Spleen (tissue), 11 donors: ENCODE results near the gene MANEAL. TPM values are rescaled to one million over a fixed set of nuclear protein-coding genes. Genes with fewer than 3 reads are reported as not detected.
"Not testable (repeated sequence)": the region's sequence is repeated elsewhere in the genome, so short reads cannot be mapped to it uniquely, and the experiment has no call there.

Experiments
- DNase-seq: peaks from one replicate; pipeline ENCODE4 v3.0.0-alpha.2; 2020
- H3K27ac ChIP-seq, 8 donors: fragments of 200-600 bp; sonication (generic) in 7 of 8; 1 replicate in 4 of 8; 2 replicates in 4 of 8; pipeline versions ENCODE4 v1.5.0 to v1.8.0; 2016 to 2021; ENCODE audit warnings: inconsistent platforms in 4 of 8, mild to moderate bottlenecking in 4 of 8, moderate library complexity in 1 of 8
- H3K27me3 ChIP-seq, 7 donors: fragments of 200-600 bp; sonication (generic) in 6 of 7; replicated peaks in 1 of 7; 1 replicate in 4 of 7; 2 replicates in 3 of 7; pipeline versions ENCODE4 v1.5.0 to v1.8.0; 2016 to 2021; ENCODE audit warnings: inconsistent platforms in 3 of 7, mild to moderate bottlenecking in 1 of 7
- H3K36me3 ChIP-seq, 6 donors: fragments of 200-600 bp; sonication (generic) in 5 of 6; 1 replicate in 4 of 6; 2 replicates in 2 of 6; pipeline versions ENCODE4 v1.5.0 to v1.8.0; 2016 to 2021; ENCODE audit warnings: inconsistent platforms in 2 of 6
- H3K4me1 ChIP-seq, 6 donors: fragments of 200-600 bp; sonication (generic) in 5 of 6; 1 replicate in 3 of 6; 2 replicates in 3 of 6; pipeline versions ENCODE4 v1.5.0 to v1.8.0; 2016 to 2021; ENCODE audit warnings: inconsistent platforms in 3 of 6
- H3K4me3 ChIP-seq, 8 donors: fragments of 200-600 bp; sonication (generic) in 7 of 8; 1 replicate in 4 of 8; 2 replicates in 4 of 8; pipeline versions ENCODE4 v1.5.0 to v1.8.0; 2016 to 2021; ENCODE audit warnings: inconsistent platforms in 4 of 8, mild to moderate bottlenecking in 4 of 8, moderate library complexity in 2 of 8
- H3K9me3 ChIP-seq, 8 donors: fragments of 200-600 bp; sonication (generic) in 7 of 8; 1 replicate in 4 of 8; 2 replicates in 4 of 8; pipeline versions ENCODE4 v1.5.0 to v1.8.0; 2016 to 2021; ENCODE audit warnings: inconsistent platforms in 4 of 8
- CTCF ChIP-seq, 11 experiments: fragments of 200-600 bp in 7 of 11; fragments of 450-650 bp in 4 of 11; sonication (generic) in 4 of 11; IDR thresholded peaks in 8 of 11; conservative IDR thresholded peaks in 3 of 11; 1 replicate in 7 of 11; 2 replicates in 4 of 11; pipeline versions ENCODE4 v1.4.0 to v1.8.0; 2016 to 2021; ENCODE audit warnings: antibody characterized with exemption in 11 of 11, inconsistent platforms in 4 of 11, mild to moderate bottlenecking in 1 of 11
- POLR2A ChIP-seq, 3 donors: fragments of 450-650 bp; IDR thresholded peaks; one replicate each; pipeline ENCODE4 v1.5.1; 2017; ENCODE audit warnings: antibody characterized with exemption in 3 of 3, mild to moderate bottlenecking in 1 of 3
- POLR2AphosphoS5 ChIP-seq, 3 donors: sonication (generic); formaldehyde crosslinking; IDR thresholded peaks; one replicate each; pipeline ENCODE4 v1.5.1; 2017; ENCODE audit warnings: antibody characterized with exemption in 3 of 3
- WGBS, 5 donors: extraction: QIAGEN DNeasy Blood & Tissue Kit in 3 of 5; methylation state at CpG; one replicate each; pipeline versions ENCODE4 v1.1.5 to v1.1.7; 2013 to 2018; 5-methylcytosine and 5-hydroxymethylcytosine counted together
- intact Hi-C: fragments of 100-400 bp; cut with DNase I; formaldehyde crosslinking; loops from one replicate; pipeline ENCODE4 v1.15.0; 2023; ENCODE audit warnings: low total_unique reads
- polyA plus RNA-seq, 3 donors: library from polyadenylated mRNA; stranded (reverse); fragments of 200-250 nt; gene quantifications; one replicate each; pipeline ENCODE4 v1.2.1, GENCODE V29; 2013
- total RNA-seq, 7 donors: library from RNA; depleted of rRNA in 3 of 7; stranded (reverse); fragments of >200 nt in 3 of 7; fragmentation: NEBNext Ultra II Directional in 4 of 7; extraction: Animal tissue kit (Norgen Biotek cat#: 25700) in 4 of 7; gene quantifications; one replicate each; pipeline versions ENCODE4 v1.1.0 to v1.2.1, GENCODE V29; 2016 to 2021
- donor health status: healthy with polysubstance abuse.
- donor health status: DM: no; HTN: no; CAD: no; lungs with moderate emphysema.
- donor health status: DM: no; HTN: no; CAD: no.
- donor health status: Bipolar disorder and iron deficiency.
- donor health status: healthy.
- donor health status: DM: no; HTN: no; CAD: no.
- donor health status: DM: yes; HTN: yes; CAD: no.

The MANEAL gene
- total and polyA plus RNA-seq, 10 donors: 1.4 to 9.2 (median 2.3) TPM

GRCh38 chr1:37765916-37766664 lies 27.6 kb upstream of the MANEAL start:
- 8 to 13% (median 9%) methylated on average over 27 of the region's 27 CpGs for WGBS, 5 donors
- TF ChIP-seq POLR2A (IDR thresholded peaks at IDR 0.05) (no peak), POLR2AphosphoS5 (IDR thresholded peaks at IDR 0.05) (no peak), CTCF (IDR thresholded peaks at IDR 0.05 in 8 of 11, conservative IDR thresholded peaks at IDR 0.05 in 3 of 11) (no peak)
- Histone ChIP-seq H3K36me3 (no peaks in the 10 kb centered on the region), H3K27ac (no peak overlapping the region), H3K27me3 (peaks cover 0 to 99% (median 55%) of the 10 kb centered on the region in 7 donors), H3K4me1 (peaks cover 0 to 18% (median 0%) of the 10 kb centered on the region in 6 donors), H3K4me3 (peak overlapping the region in 1 of 8 donors; percentile 28), H3K9me3 (peaks cover 0 to 4% (median 0%) of the 10 kb centered on the region in 8 donors)
- intact Hi-C loops: no loop called here
- DNase-seq: no peak

GRCh38 chr1:37767488-37767887 lies 26.2 kb upstream of the MANEAL start:
- intact Hi-C loops: no loop called here

GRCh38 chr1:37771440-37771839 lies 22.2 kb upstream of the MANEAL start:
- H3K36me3 ChIP-seq, intact Hi-C loops, H3K4me1 ChIP-seq, H3K27ac ChIP-seq, H3K4me3 ChIP-seq, DNase-seq: not testable (repeated sequence)
- Histone ChIP-seq H3K27me3 (peaks cover 0 to 65% (median 19%) of the 10 kb centered on the region in 7 donors), H3K9me3 (peaks cover 0 to 11% (median 0%) of the 10 kb centered on the region in 8 donors)

More at GRCh38 chr1:37767488-37767887, 26.2 kb upstream of the MANEAL start:
- peaks cover 0 to 4% (median 0%) of the 10 kb centered on the region in 8 donors for H3K9me3 ChIP-seq
- H3K4me1 ChIP-seq: peaks cover 0 to 18% (median 0%) of the 10 kb centered on the region in 6 donors
- 3 to 35% (median 23%) methylated on average over 2 of the region's 2 CpGs for WGBS, 5 donors
- H3K27me3 ChIP-seq: peaks cover 0 to 86% (median 55%) of the 10 kb centered on the region in 7 donors
- TF ChIP-seq POLR2AphosphoS5 (IDR thresholded peaks at IDR 0.05) (no peak), POLR2A (IDR thresholded peaks at IDR 0.05) (no peak), CTCF (IDR thresholded peaks at IDR 0.05 in 8 of 11, conservative IDR thresholded peaks at IDR 0.05 in 3 of 11) (no peak)
- DNase-seq: no peak
- no peak overlapping the region for H3K27ac ChIP-seq
- no peak overlapping the region for H3K4me3 ChIP-seq
- H3K36me3 ChIP-seq: no peaks in the 10 kb centered on the region

GRCh38 chr1:37776946-37777516 lies 16.6 kb upstream of the MANEAL start:
- Histone ChIP-seq H3K4me1 (no peaks in the 10 kb centered on the region), H3K27ac (no peak overlapping the region), H3K4me3 (no peak overlapping the region), H3K36me3 (no peaks in the 10 kb centered on the region), H3K27me3 (peaks cover 0 to 22% (median 0%) of the 10 kb centered on the region in 7 donors), H3K9me3 (peaks cover 0 to 11% (median 0%) of the 10 kb centered on the region in 8 donors)
- WGBS, 5 donors: 48 to 77% (median 64%) methylated on average over 2 to 4 of the region's 4 CpGs
- TF ChIP-seq POLR2A (IDR thresholded peaks at IDR 0.05) (no peak), POLR2AphosphoS5 (IDR thresholded peaks at IDR 0.05) (no peak), CTCF (IDR thresholded peaks at IDR 0.05 in 8 of 11, conservative IDR thresholded peaks at IDR 0.05 in 3 of 11) (no peak)
- DNase-seq: no peak
- intact Hi-C loops: no loop called here
